Panc1 (cell line): Measurements from ENCODE around the gene LRRC66. TPM values are rescaled to one million over a fixed set of nuclear protein-coding genes. Genes with fewer than 3 reads are reported as not detected.

ENCODE experiments used
- ATAC-seq: fragments of 200-7000 bp; cut with Tn5 transposase; 2 replicates; pipeline ENCODE4 v1.9.1; 2020; ENCODE audit warnings: mild to moderate bottlenecking, moderate library complexity
- BruUV-seq: library from RNA; stranded (reverse); fragments of 400-500 nt; replicated peaks from 2 replicates; lab custom pipeline; 2021; lab: Mats Ljungman, UMichigan
- CTCF ChIA-PET: fragments of 300-600 bp; sonication (Branson Sonifier 250); formaldehyde crosslinking; loops from one replicate; lab custom pipeline; 2022; ENCODE audit warnings: antibody characterized with exemption; lab: Charles Lee
- POLR2A ChIA-PET: fragments of 300-600 bp; sonication (Branson Sonifier 250); formaldehyde crosslinking; loops from one replicate; lab custom pipeline; 2022; ENCODE audit warnings: antibody characterized with exemption; lab: Charles Lee
- DNase-seq: peaks from one replicate; pipeline ENCODE4 v3.0.0-alpha.2; 2010; ENCODE audit warnings: low read depth, low spot score
- H3K27ac ChIP-seq: 2 replicates; pipeline ENCODE4 v1.5.1; 2011; ENCODE audit warnings: mild to moderate bottlenecking, low read length, inconsistent platforms
- H3K27me3 ChIP-seq: fragments of 200-500 bp; sonication (Bioruptor generic); 2 replicates; pipeline ENCODE4 v1.6.0; 2014; ENCODE audit warnings: low read length, inconsistent platforms; ENCODE audit not compliant: control insufficient read depth, insufficient read depth
- H3K36me3 ChIP-seq: fragments of 200-500 bp; sonication (Bioruptor generic); 2 replicates; pipeline ENCODE4 v1.5.1; 2014; ENCODE audit warnings: inconsistent platforms, mild to moderate bottlenecking, low read length, moderate library complexity; ENCODE audit not compliant: control insufficient read depth, insufficient read depth
- H3K4me1 ChIP-seq: 2 replicates; pipeline ENCODE4 v1.5.1; 2011; ENCODE audit warnings: inconsistent platforms, mild to moderate bottlenecking, low read length, moderate library complexity; ENCODE audit not compliant: control insufficient read depth, insufficient read depth
- H3K4me3 ChIP-seq, 2 experiments: 2 replicates each; pipeline ENCODE4 v1.5.1; 2011 to 2012; ENCODE audit warnings: low read depth in 2 of 2, low read length in 2 of 2, mild to moderate bottlenecking in 2 of 2, inconsistent platforms in 1 of 2, moderate library complexity in 1 of 2
- H3K9me3 ChIP-seq: fragments of 200-500 bp; sonication (Bioruptor generic); 2 replicates; pipeline ENCODE4 v1.5.1; 2014; ENCODE audit warnings: low read depth, mild to moderate bottlenecking, inconsistent platforms, low read length, moderate library complexity; ENCODE audit not compliant: control insufficient read depth, insufficient read depth
- POLR2AphosphoS5 ChIP-seq: IDR thresholded peaks from 2 replicates; pipeline ENCODE4 v1.6.1; 2012; ENCODE audit warnings: mild to moderate bottlenecking, low read depth, low read length, moderate library complexity
- SIN3A ChIP-seq: IDR thresholded peaks from 2 replicates; pipeline ENCODE4 v1.6.1; 2012; ENCODE audit warnings: low read depth, mild to moderate bottlenecking, low read length, moderate library complexity, borderline replicate concordance; ENCODE audit not compliant: insufficient read depth
- TCF7L2 ChIP-seq: IDR thresholded peaks from 2 replicates; pipeline ENCODE4 v1.6.1; 2011; ENCODE audit warnings: mild to moderate bottlenecking, low read depth, low read length, inconsistent platforms
- in situ Hi-C: cut with HindIII; loops from 2 replicates; pipeline ENCODE4 v1.10.0; 2016; ENCODE audit warnings: low sequenced_read_pairs, low pct_unique_long_range_greater_than_20kb
- intact Hi-C: fragments of 100-400 bp; cut with micrococcal nuclease; formaldehyde crosslinking; loops from one replicate; pipeline ENCODE4 v1.10.0; 2022; ENCODE audit not compliant: unreplicated experiment
- total RNA-seq: library from RNA; stranded (reverse); gene quantifications from one replicate; pipeline ENCODE4 v1.2.1, GENCODE V29; 2021; ENCODE audit not compliant: unreplicated experiment
- TF ChIP-seq, protein P1 (sequence below), 2 experiments: IDR thresholded peaks; 2 replicates each; pipeline ENCODE4 v1.6.1; 2011 to 2012; ENCODE audit warnings: low read depth in 2 of 2, control low read depth in 1 of 2, low read length in 1 of 2, mild to moderate bottlenecking in 1 of 2, moderate library complexity in 1 of 2; ENCODE audit not compliant: insufficient read depth in 1 of 2
- TF ChIP-seq, protein P2 (sequence below): fragments of 450-650 bp; IDR thresholded peaks from 2 replicates; pipeline ENCODE4 v1.5.1; 2017; ENCODE audit warnings: mild to moderate bottlenecking

Gene LRRC66
- total RNA-seq, 1 experiment from 2014 or later = 0.08 TPM

DNA sequence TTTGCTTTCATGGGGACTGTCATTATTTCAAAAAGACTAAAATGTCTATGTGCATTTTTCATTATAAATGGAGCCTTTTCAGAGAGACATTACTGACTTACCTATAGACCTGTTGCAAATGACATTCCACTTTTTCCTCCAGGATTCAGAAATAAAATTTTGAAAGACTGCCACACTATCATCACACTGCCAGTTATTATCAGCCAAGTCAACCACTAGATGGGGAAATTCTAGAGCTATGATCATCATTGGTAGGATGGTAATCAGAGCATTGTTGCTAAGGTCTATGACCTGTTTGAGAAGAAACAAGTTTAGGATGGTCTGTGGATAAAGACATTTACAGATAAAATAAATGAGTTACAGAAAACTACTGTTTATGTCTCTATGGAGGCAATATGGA, 22.5 kb downstream of the LRRC66 start:
- no peaks in the 10 kb centered on the region for H3K27me3 ChIP-seq
- in situ Hi-C loops = no loop called here
- TF ChIP-seq, protein P1, sequence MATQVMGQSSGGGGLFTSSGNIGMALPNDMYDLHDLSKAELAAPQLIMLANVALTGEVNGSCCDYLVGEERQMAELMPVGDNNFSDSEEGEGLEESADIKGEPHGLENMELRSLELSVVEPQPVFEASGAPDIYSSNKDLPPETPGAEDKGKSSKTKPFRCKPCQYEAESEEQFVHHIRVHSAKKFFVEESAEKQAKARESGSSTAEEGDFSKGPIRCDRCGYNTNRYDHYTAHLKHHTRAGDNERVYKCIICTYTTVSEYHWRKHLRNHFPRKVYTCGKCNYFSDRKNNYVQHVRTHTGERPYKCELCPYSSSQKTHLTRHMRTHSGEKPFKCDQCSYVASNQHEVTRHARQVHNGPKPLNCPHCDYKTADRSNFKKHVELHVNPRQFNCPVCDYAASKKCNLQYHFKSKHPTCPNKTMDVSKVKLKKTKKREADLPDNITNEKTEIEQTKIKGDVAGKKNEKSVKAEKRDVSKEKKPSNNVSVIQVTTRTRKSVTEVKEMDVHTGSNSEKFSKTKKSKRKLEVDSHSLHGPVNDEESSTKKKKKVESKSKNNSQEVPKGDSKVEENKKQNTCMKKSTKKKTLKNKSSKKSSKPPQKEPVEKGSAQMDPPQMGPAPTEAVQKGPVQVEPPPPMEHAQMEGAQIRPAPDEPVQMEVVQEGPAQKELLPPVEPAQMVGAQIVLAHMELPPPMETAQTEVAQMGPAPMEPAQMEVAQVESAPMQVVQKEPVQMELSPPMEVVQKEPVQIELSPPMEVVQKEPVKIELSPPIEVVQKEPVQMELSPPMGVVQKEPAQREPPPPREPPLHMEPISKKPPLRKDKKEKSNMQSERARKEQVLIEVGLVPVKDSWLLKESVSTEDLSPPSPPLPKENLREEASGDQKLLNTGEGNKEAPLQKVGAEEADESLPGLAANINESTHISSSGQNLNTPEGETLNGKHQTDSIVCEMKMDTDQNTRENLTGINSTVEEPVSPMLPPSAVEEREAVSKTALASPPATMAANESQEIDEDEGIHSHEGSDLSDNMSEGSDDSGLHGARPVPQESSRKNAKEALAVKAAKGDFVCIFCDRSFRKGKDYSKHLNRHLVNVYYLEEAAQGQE (IDR thresholded peaks at IDR 0.05; ENCODE audit: insufficient read depth in 1 of 2, low read depth in 2 of 2, low read length in 1 of 2) = no peak
- no peak for TF ChIP-seq TCF7L2
- TF ChIP-seq, protein P2, sequence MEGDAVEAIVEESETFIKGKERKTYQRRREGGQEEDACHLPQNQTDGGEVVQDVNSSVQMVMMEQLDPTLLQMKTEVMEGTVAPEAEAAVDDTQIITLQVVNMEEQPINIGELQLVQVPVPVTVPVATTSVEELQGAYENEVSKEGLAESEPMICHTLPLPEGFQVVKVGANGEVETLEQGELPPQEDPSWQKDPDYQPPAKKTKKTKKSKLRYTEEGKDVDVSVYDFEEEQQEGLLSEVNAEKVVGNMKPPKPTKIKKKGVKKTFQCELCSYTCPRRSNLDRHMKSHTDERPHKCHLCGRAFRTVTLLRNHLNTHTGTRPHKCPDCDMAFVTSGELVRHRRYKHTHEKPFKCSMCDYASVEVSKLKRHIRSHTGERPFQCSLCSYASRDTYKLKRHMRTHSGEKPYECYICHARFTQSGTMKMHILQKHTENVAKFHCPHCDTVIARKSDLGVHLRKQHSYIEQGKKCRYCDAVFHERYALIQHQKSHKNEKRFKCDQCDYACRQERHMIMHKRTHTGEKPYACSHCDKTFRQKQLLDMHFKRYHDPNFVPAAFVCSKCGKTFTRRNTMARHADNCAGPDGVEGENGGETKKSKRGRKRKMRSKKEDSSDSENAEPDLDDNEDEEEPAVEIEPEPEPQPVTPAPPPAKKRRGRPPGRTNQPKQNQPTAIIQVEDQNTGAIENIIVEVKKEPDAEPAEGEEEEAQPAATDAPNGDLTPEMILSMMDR = no peak
- no peak for TF ChIP-seq SIN3A
- no peak for TF ChIP-seq POLR2AphosphoS5
- no TSS peak for BruUV-seq
- no peaks in the 10 kb centered on the region for H3K4me1 ChIP-seq
- ATAC-seq (no peak), DNase-seq (no peak)
- H3K36me3 ChIP-seq = no peaks in the 10 kb centered on the region
- CTCF ChIA-PET = no interaction called here
- H3K9me3 ChIP-seq = no peaks in the 10 kb centered on the region
- H3K27ac ChIP-seq = no peak overlapping the region
- POLR2A ChIA-PET = no interaction called here
- no peak overlapping the region for H3K4me3 ChIP-seq
- intact Hi-C loops = no loop called here

GRCh38 chr4:51995647-51996220, 24.4 kb downstream of the LRRC66 start:
- in situ Hi-C loops (no loop called here), intact Hi-C loops (no loop called here)
- no TSS peak for BruUV-seq
- Histone ChIP-seq H3K27ac (no peak overlapping the region), H3K27me3 (no peaks in the 10 kb centered on the region), H3K9me3 (no peaks in the 10 kb centered on the region), H3K4me3 (no peak overlapping the region), H3K4me1 (no peaks in the 10 kb centered on the region), H3K36me3 (no peaks in the 10 kb centered on the region)
- TF ChIP-seq, protein P2 = no peak
- TF ChIP-seq TCF7L2 = no peak
- no peak for TF ChIP-seq SIN3A
- TF ChIP-seq POLR2AphosphoS5 = no peak
- TF ChIP-seq, protein P1 (IDR thresholded peaks at IDR 0.05; ENCODE audit: insufficient read depth in 1 of 2, low read depth in 2 of 2, low read length in 1 of 2) = no peak
- POLR2A ChIA-PET = no interaction called here
- CTCF ChIA-PET = no interaction called here
- DNase-seq = no peak
- no peak for ATAC-seq
